ENCODE data around the gene SORCS3.

- TF ChIP-seq CTCF (IDR thresholded peaks at IDR 0.05; ENCODE audit: low read length): no peak
- TF ChIP-seq EZH2 (optimal IDR thresholded peaks at IDR 0.05; ENCODE audit: low read depth, low read length): no peak
- no peak for TF ChIP-seq EZH2phosphoT487 (IDR thresholded peaks at IDR 0.05; ENCODE audit: low read length)
Measured at GRCh38 chr10:105073999-105074398, 432.9 kb downstream of the SORCS3 start.

All from MM.1S (cell line).